CD4-positive, alpha-beta memory T cell (primary cell): Measurements from ENCODE around the gene TM4SF4. TPM values are rescaled to one million over a fixed set of nuclear protein-coding genes. Genes with fewer than 3 reads are reported as not detected.

Experiments
- CTCF ChIA-PET: fragments of 350-600 bp; sonication (Branson Sonifier 250); formaldehyde crosslinking; loops from one replicate; lab custom pipeline; 2021; ENCODE audit warnings: inconsistent platforms; ENCODE audit not compliant: partially characterized antibody; lab: Charles Lee
- POLR2A ChIA-PET: fragments of 350-600 bp; sonication (Branson Sonifier 250); formaldehyde crosslinking; loops from one replicate; lab custom pipeline; 2021; ENCODE audit not compliant: partially characterized antibody; lab: Charles Lee
- DNase-seq, 5 donors: peaks; one replicate each; pipeline versions ENCODE4 v3.0.0 to v3.0.0-alpha.2; 2020 to 2022; ENCODE audit warnings: mixed read lengths in 1 of 5
- H3K27ac ChIP-seq: one replicate; pipeline ENCODE4 v1.7.0; 2013; ENCODE audit warnings: low read depth, low read length
- H3K27me3 ChIP-seq: 2 replicates; pipeline ENCODE4 v1.7.0; 2013; ENCODE audit warnings: mild to moderate bottlenecking, low read length, moderate library complexity; ENCODE audit not compliant: insufficient read depth
- H3K36me3 ChIP-seq: 2 replicates; pipeline ENCODE4 v1.7.0; 2013; ENCODE audit warnings: mild to moderate bottlenecking, low read length, moderate library complexity; ENCODE audit not compliant: insufficient read depth
- H3K4me1 ChIP-seq: 2 replicates; pipeline ENCODE4 v1.7.0; 2013; ENCODE audit warnings: mild to moderate bottlenecking, low read length, moderate library complexity; ENCODE audit not compliant: insufficient read depth
- H3K4me3 ChIP-seq, 2 donors: one replicate each; pipeline ENCODE4 v1.7.0; 2013; ENCODE audit warnings: low read length in 2 of 2, mild to moderate bottlenecking in 1 of 2
- H3K9me3 ChIP-seq, 2 donors: one replicate each; pipeline ENCODE4 v1.7.0; 2013; ENCODE audit warnings: low read length in 2 of 2, control low read depth in 1 of 2; ENCODE audit not compliant: control insufficient read depth in 1 of 2
- H3K27ac Mint-ChIP-seq, 7 donors: one replicate each; pipeline ENCODE4 v1.8.0; 2020 to 2021; ENCODE audit warnings: mixed read lengths in 7 of 7, mild to moderate bottlenecking in 6 of 7, inconsistent platforms in 3 of 7, moderate library complexity in 3 of 7
- H3K27me3 Mint-ChIP-seq, 2 donors: one replicate each; pipeline ENCODE4 v1.8.0; 2020 to 2021; ENCODE audit warnings: mixed read lengths in 2 of 2
- H3K36me3 Mint-ChIP-seq, 2 donors: one replicate each; pipeline ENCODE4 v1.8.0; 2020 to 2021; ENCODE audit warnings: mixed read lengths in 2 of 2, inconsistent platforms in 1 of 2, mild to moderate bottlenecking in 1 of 2
- H3K4me1 Mint-ChIP-seq, 4 donors: one replicate each; pipeline ENCODE4 v1.8.0; 2020 to 2021; ENCODE audit warnings: mixed read lengths in 4 of 4, mild to moderate bottlenecking in 1 of 4
- H3K4me3 Mint-ChIP-seq, 8 donors: one replicate each; pipeline ENCODE4 v1.8.0; 2020 to 2021; ENCODE audit warnings: mixed read lengths in 8 of 8, mild to moderate bottlenecking in 7 of 8, moderate library complexity in 6 of 8, inconsistent platforms in 3 of 8
- H3K9me3 Mint-ChIP-seq, 8 donors: one replicate each; pipeline ENCODE4 v1.8.0; 2020 to 2021; ENCODE audit warnings: mixed read lengths in 8 of 8, mild to moderate bottlenecking in 5 of 8, inconsistent platforms in 3 of 8, moderate library complexity in 1 of 8
- intact Hi-C: fragments of 100-400 bp; cut with micrococcal nuclease; formaldehyde crosslinking; loops from one replicate; pipeline ENCODE4 v1.15.1; 2023
- polyA plus RNA-seq, 2 donors: library from polyadenylated mRNA; unstranded; fragments of 300-500 nt; fragmentation: Illumina TruSeq; gene quantifications; one replicate each; pipeline ENCODE4 v1.2.3, GENCODE V29; 2021
- total RNA-seq, 2 experiments: library from RNA; stranded (reverse); gene quantifications; one replicate each; pipeline ENCODE4 v1.2.3, GENCODE V29; 2021

Gene TM4SF4
- total and polyA plus RNA-seq, 4 experiments from 2014 or later, result not detected

GRCh38 chr3:149512073-149512782, 37.7 kb downstream of the TM4SF4 start:
- Mint-ChIP-seq H3K4me3 (peak overlapping the region in 3 of 8 donors; percentile 25 to 29 (median 27)), H3K4me1 (peaks cover 0 to 10% (median 6%) of the 10 kb centered on the region in 4 donors), H3K27ac (no peak overlapping the region), H3K27me3 (peaks cover 2 to 11% of the 10 kb centered on the region in 2 donors), H3K36me3 (no peaks in the 10 kb centered on the region), H3K9me3 (peaks cover 0 to 4% (median 0%) of the 10 kb centered on the region in 8 donors)
- ChIA-PET CTCF (interaction anchor here (1.1 to 5.6 kb wide), 3 partner anchors 26 to 296 kb away, joined by 3 to 32 read pairs (median 3); no protein-coding TSS in a partner anchor), POLR2A (interaction anchor here (0.6 kb wide), 1 partner anchor 737 kb away, joined by 3 read pairs; no protein-coding TSS in a partner anchor)
- intact Hi-C loops, result loop anchor here (2.0 kb wide), 1 partner anchor 297 kb away; no protein-coding TSS in a partner anchor
- no peaks in the 10 kb centered on the region for H3K9me3 ChIP-seq
- no peaks in the 10 kb centered on the region for H3K36me3 ChIP-seq
- H3K27ac ChIP-seq, result no peak overlapping the region
- DNase-seq, result peak in 3 of 5 donors; percentile 7 to 24 (median 8)
- no peak overlapping the region for H3K4me3 ChIP-seq
- no peaks in the 10 kb centered on the region for H3K4me1 ChIP-seq
- peaks cover 5% of the 10 kb centered on the region for H3K27me3 ChIP-seq

GRCh38 chr3:149514471-149514870, 40.0 kb downstream of the TM4SF4 start:
- no peaks in the 10 kb centered on the region for H3K36me3 ChIP-seq
- no peaks in the 10 kb centered on the region for H3K9me3 ChIP-seq
- Mint-ChIP-seq H3K36me3 (no peaks in the 10 kb centered on the region), H3K4me3 (no peak overlapping the region), H3K27me3 (peaks cover 2 to 11% of the 10 kb centered on the region in 2 donors), H3K27ac (no peak overlapping the region), H3K4me1 (peaks cover 0 to 6% (median 2%) of the 10 kb centered on the region in 4 donors), H3K9me3 (peaks cover 0 to 4% (median 0%) of the 10 kb centered on the region in 8 donors)
- H3K27ac ChIP-seq, result no peak overlapping the region
- intact Hi-C loops, result no loop called here
- H3K4me1 ChIP-seq, result no peaks in the 10 kb centered on the region
- ChIA-PET CTCF (interaction anchor here (0.9 to 5.6 kb wide), 5 partner anchors 9 to 294 kb away, joined by 3 to 32 read pairs (median 4); no protein-coding TSS in a partner anchor), POLR2A (no interaction called here)
- peaks cover 5% of the 10 kb centered on the region for H3K27me3 ChIP-seq
- no peak for DNase-seq
- no peak overlapping the region for H3K4me3 ChIP-seq

DNA sequence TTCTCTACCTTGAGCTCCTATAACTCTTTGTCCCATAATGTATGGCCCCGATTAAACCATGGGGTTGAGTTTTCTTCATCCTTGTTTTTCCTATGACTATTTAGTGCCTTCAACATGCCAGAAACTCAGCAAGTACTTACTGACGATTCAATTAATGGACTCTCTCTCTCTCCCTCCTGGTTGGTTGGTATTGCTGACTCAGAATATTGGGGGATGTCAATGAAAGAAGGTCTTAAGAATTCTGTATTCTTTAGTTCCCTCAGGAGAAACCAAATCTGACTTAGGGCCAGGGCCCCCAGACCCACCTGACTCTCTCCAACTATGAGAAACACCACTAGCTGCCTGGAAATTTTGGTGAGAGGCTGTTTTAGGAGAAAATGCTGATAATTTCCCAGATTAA, 40.8 kb downstream of the TM4SF4 start:
- Histone ChIP-seq H3K27me3 (peaks cover 5% of the 10 kb centered on the region), H3K4me3 (no peak overlapping the region), H3K4me1 (no peaks in the 10 kb centered on the region), H3K9me3 (no peaks in the 10 kb centered on the region), H3K27ac (no peak overlapping the region), H3K36me3 (no peaks in the 10 kb centered on the region)
- Mint-ChIP-seq H3K27me3 (peaks cover 2 to 11% of the 10 kb centered on the region in 2 donors), H3K4me3 (no peak overlapping the region), H3K4me1 (peaks cover 0 to 6% (median 2%) of the 10 kb centered on the region in 4 donors), H3K36me3 (no peaks in the 10 kb centered on the region), H3K9me3 (peaks cover 0 to 4% (median 0%) of the 10 kb centered on the region in 8 donors), H3K27ac (no peak overlapping the region)
- POLR2A ChIA-PET, result no interaction called here
- CTCF ChIA-PET, result no interaction called here
- DNase-seq, result no peak
- intact Hi-C loops, result no loop called here

DNA sequence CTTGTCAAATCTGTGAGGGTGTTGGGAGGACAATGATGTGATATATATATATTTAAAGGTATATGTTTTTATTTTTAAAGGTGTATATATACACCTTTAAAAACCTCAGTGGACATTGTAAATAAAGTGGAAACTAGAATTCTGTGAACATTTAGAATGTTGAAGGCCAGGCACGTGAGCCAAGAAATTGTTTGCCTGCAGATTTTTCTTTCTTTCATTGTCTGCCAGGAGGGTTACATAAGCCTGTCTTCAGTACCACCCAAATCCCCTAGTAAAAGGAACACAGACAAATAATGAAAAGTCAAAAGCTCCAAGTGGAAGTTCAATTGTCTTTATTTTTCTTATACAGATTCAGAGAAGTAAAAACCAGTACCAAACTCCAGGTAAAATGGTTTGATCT, 42.4 kb downstream of the TM4SF4 start:
- no peak overlapping the region for H3K4me3 Mint-ChIP-seq
- Histone ChIP-seq H3K4me3 (no peak overlapping the region), H3K27me3 (peaks cover 5% of the 10 kb centered on the region), H3K27ac (no peak overlapping the region), H3K36me3 (no peaks in the 10 kb centered on the region), H3K9me3 (no peaks in the 10 kb centered on the region), H3K4me1 (no peaks in the 10 kb centered on the region)
- peaks cover 0 to 2% (median 0%) of the 10 kb centered on the region in 8 donors for H3K9me3 Mint-ChIP-seq
- peaks cover 0 to 6% (median 2%) of the 10 kb centered on the region in 4 donors for H3K4me1 Mint-ChIP-seq
- no peak for DNase-seq
- H3K36me3 Mint-ChIP-seq, result no peaks in the 10 kb centered on the region
- ChIA-PET POLR2A (no interaction called here), CTCF (no interaction called here)
- H3K27ac Mint-ChIP-seq, result no peak overlapping the region
- intact Hi-C loops, result no loop called here
- peaks cover 1 to 8% of the 10 kb centered on the region in 2 donors for H3K27me3 Mint-ChIP-seq

GRCh38 chr3:149519912-149520311, 45.4 kb downstream of the TM4SF4 start:
- CTCF ChIA-PET, result interaction anchor here (0.9 to 1.5 kb wide), 3 partner anchors 8 to 288 kb away, joined by 3 to 6 read pairs (median 3); no protein-coding TSS in a partner anchor

DNA sequence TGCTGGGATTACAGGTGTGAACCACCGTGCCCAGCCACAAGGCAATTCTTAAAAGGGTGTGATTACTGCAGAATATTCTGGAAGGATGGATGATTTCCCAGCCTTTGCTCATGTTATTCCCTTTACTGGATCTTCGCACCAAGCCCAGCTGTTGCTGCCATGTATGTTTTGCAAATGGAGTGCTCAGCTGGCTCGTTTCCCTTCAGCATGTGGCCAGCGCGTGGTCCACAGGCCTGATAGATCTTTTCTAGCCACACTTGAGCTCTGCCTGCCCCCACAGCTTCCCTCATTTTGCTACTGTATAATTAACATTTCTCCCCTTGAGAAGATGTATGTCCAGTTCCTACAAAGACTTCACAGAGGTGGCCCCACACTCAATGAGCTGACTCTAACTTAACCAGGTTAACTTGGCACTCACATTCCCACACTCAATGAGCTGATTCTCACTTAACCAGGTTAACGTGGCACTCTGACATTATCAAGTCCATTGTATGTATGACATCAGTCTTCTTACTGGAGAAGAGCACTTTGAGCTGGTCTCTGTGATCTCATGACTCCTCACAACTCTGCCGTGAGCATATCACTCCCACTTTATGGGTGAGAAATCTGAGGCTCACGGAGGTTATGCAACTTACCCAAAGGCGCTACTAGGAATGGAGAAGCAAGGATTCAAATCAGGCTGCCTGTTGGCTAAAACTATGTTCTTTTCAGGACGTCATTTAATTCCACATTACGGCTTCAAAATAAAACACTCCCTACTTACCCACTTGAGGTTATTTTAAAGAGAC, 49.2 kb downstream of the TM4SF4 start:
- no peak for DNase-seq
- intact Hi-C loops, result no loop called here
- no peak overlapping the region for H3K4me3 ChIP-seq
- H3K4me3 Mint-ChIP-seq, result no peak overlapping the region
- POLR2A ChIA-PET, result no interaction called here
- no peaks in the 10 kb centered on the region for H3K36me3 Mint-ChIP-seq
- H3K4me1 ChIP-seq, result no peaks in the 10 kb centered on the region
- no peaks in the 10 kb centered on the region for H3K9me3 ChIP-seq
- H3K27me3 Mint-ChIP-seq, result peaks cover 0 to 1% of the 10 kb centered on the region in 2 donors
- H3K4me1 Mint-ChIP-seq, result no peaks in the 10 kb centered on the region
- H3K27ac Mint-ChIP-seq, result no peak overlapping the region
- no peaks in the 10 kb centered on the region for H3K27me3 ChIP-seq
- no peak overlapping the region for H3K27ac ChIP-seq
- H3K9me3 Mint-ChIP-seq, result no peaks in the 10 kb centered on the region
- no peaks in the 10 kb centered on the region for H3K36me3 ChIP-seq
- CTCF ChIA-PET, result interaction anchor here (0.7 to 1.2 kb wide), 5 partner anchors 8 to 252 kb away, joined by 3 read pairs; no protein-coding TSS in a partner anchor

More at GRCh38 chr3:149519912-149520311, 45.4 kb downstream of the TM4SF4 start:
- H3K4me1 Mint-ChIP-seq, result no peaks in the 10 kb centered on the region
- no peak for DNase-seq
- POLR2A ChIA-PET, result no interaction called here
- no peaks in the 10 kb centered on the region for H3K36me3 Mint-ChIP-seq
- Histone ChIP-seq H3K36me3 (no peaks in the 10 kb centered on the region), H3K27me3 (peaks cover under 1% of the 10 kb centered on the region), H3K4me3 (no peak overlapping the region), H3K4me1 (no peaks in the 10 kb centered on the region), H3K27ac (no peak overlapping the region), H3K9me3 (no peaks in the 10 kb centered on the region)
- H3K27ac Mint-ChIP-seq, result no peak overlapping the region
- intact Hi-C loops, result no loop called here
- H3K4me3 Mint-ChIP-seq, result no peak overlapping the region
- H3K9me3 Mint-ChIP-seq, result no peaks in the 10 kb centered on the region
- H3K27me3 Mint-ChIP-seq, result peaks cover 0 to 1% of the 10 kb centered on the region in 2 donors
